Gastroesophageal sphincter (tissue), 3 donors: ENCODE data around the gene KL.

Source experiments
- CTCF ChIP-seq, 4 experiments: fragments of 200-600 bp in 2 of 4; fragments of 450-650 bp in 2 of 4; sonication (generic) in 1 of 4; IDR thresholded peaks; one replicate each; pipeline ENCODE4 v1.5.1; 2017 to 2019; ENCODE audit warnings: antibody characterized with exemption in 4 of 4, mild to moderate bottlenecking in 2 of 4, moderate library complexity in 2 of 4
- POLR2A ChIP-seq, 2 donors: fragments of 450-650 bp; IDR thresholded peaks; one replicate each; pipeline ENCODE4 v1.6.1; 2017; ENCODE audit warnings: antibody characterized with exemption in 2 of 2, mild to moderate bottlenecking in 2 of 2, moderate library complexity in 1 of 2

GRCh38 chr13:32977321-32977720, 38.9 kb upstream of the KL start:
- TF ChIP-seq CTCF (IDR thresholded peaks at IDR 0.05) (no peak), POLR2A (IDR thresholded peaks at IDR 0.05) (no peak)
